DMS53 treated with DMSO at 0.1 percent for 48 hours (cell line): ENCODE results near the gene MYOM1.

Experiments
- DNase-seq: peaks from one replicate; lab custom pipeline; 2025; ENCODE audit not compliant: unreplicated experiment; lab: John Stamatoyannopoulos, UW

Gene MYOM1

GRCh38 chr18:3250237-3251107 is 30.7 kb upstream of the MYOM1 start:
- no peak for DNase-seq

GRCh38 chr18:3248658-3249359 is 29.0 kb upstream of the MYOM1 start:
- DNase-seq = peak; percentile 17

- peak; percentile 52 for DNase-seq
Measured at GRCh38 chr18:3248062-3248657, 28.4 kb upstream of the MYOM1 start.

DNA sequence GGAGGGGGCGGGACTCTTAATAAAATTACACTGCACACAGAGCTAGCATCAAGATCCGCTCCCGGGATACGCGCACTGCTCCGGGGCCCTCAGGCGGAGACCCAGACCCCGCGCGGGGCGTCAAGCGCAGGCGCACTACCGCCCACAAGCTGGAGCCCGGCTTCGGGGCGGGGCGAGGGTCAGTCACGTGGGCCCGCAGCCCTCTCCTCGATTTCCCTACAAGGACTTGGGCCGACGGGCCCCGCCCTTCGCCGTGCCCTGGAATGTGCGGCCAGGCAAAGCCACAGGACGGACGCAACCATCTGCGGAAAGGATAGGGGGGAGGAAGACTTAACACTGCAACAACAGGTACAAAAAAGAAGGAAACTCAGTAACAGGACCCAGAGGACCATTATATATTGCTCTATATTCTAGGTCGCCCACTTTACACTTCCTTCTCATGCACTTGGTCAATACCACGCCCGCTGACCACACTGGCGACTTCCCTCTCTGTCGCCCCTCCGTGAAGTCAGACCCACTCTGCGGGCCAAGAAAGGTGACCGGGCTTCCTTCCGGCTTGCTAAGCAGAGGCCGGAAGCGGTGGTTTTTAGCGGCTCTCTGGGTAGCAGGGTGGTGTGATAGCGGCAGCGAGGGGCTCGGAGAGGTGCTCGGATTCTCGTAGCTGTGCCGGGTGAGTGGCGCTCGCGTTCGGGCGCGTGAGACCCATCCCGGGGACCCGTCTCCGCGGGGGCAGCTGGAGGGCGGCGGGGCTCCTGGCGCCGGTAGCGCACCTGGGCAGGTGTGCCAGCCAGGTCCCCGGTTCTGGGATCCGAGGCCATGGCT is 27.7 kb upstream of the MYOM1 start, which contains the start of gene MYL12A:
MYL12A (plus strand) TSS at position 562 of the 822 bp plus-strand sequence. CDS start 5,447 bp downstream, outside the sequence.
- peak; percentile 99 for DNase-seq

- DNase-seq = peak; percentile 76
Measured at GRCh38 chr18:3246635-3247239, 27.0 kb upstream of the MYOM1 start.

GRCh38 chr18:3245853-3246634 is 26.3 kb upstream of the MYOM1 start:
- DNase-seq = peak; percentile 96

- DNase-seq = no peak
Measured at GRCh38 chr18:3245185-3245564, 25.4 kb upstream of the MYOM1 start.

GRCh38 chr18:3238742-3239141 is 19.0 kb upstream of the MYOM1 start:
- DNase-seq = no peak

DNA sequence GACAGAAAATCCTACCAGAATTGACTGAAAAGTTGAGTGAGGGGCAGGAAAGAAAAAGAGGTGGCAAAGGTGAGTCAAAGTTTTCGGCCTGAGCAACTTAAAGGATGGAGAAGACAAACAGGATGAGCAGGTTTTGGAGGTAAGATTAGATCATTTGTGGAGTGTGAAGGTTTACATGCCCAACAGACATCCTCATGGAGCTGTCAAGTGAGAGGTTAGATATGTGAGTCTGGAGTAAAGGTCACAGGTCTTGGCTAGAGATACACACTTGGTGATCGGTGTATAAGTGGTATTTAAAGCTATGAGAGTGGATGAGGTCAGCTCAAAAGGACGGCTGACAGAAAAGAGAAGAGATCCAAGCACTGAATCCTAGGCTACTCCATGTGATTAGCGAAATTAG is 16.7 kb upstream of the MYOM1 start:
- DNase-seq = peak; percentile 90

GRCh38 chr18:3235846-3236245 is 16.1 kb upstream of the MYOM1 start:
- DNase-seq = no peak

- no peak for DNase-seq
Measured at GRCh38 chr18:3234457-3234856, 14.7 kb upstream of the MYOM1 start.

- DNase-seq = no peak
Measured at GRCh38 chr18:3233433-3234168, 13.8 kb upstream of the MYOM1 start.

DNA sequence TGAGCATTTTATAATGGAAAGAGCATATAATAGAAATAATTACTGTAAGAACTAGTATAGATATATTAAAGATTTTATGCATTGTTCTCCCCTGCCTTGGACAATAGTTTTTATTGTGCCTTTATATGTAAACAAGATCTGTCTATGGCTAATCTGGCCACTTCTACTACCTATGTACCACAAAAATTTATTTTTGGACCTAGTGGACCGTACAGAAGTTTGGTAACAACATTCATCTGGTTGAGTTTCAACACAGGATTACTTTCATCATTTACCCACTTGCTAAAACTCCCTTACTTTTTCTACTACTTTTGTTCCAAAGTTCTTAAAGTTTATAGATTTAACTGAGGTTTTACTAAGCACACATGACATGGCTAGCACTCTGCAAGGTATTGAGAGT is 13.2 kb upstream of the MYOM1 start:
- DNase-seq = no peak

GRCh38 chr18:3230401-3231334 is 10.9 kb upstream of the MYOM1 start:
- no peak for DNase-seq

DNA sequence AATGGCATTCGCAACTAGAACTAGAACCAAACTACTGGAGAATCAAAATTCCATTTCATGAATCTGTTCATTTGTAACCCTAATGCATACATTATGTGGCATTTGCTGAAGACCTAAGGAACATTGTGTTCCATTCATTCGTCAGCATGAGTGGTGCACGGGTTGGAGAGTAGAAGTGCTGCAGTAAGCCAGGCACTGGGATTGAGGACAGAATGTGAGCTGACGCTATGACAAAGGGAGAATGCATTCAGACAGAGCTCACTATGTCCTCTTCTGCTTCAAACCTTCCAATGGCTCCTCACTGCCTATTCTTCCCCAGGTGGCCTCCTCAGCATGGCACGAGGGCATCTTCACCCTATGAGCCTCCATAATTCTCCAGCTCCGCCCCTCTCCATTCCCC is 6.3 kb upstream of the MYOM1 start:
- no peak for DNase-seq

DNA sequence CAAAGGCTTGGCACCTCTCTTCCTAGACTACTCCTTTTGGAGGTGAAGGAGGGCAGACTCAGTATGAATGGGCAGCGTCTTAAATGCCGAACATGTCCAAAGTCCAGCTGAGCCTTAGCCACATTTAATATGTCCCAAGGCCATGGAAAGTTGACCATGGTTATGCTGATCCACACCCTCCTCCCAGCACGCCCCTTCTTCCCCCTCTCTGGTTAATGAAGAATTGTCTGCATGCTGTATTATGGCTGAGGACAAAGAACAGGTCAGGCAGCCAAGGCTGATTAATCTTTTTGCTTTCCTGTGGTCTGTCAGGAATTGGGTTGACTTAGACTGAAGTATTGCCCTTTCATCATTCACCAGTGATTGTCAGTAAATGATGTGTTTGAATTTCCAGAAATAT is 5.8 kb upstream of the MYOM1 start:
- no peak for DNase-seq

GRCh38 chr18:3224223-3224622 is 4.5 kb upstream of the MYOM1 start:
- no peak for DNase-seq

GRCh38 chr18:3223356-3223755 is 3.6 kb upstream of the MYOM1 start:
- DNase-seq = no peak
